HepG2 (cell line): ENCODE results near the gene PTTG1. TPM values are rescaled to one million over a fixed set of nuclear protein-coding genes. Genes with fewer than 3 reads are reported as not detected.
A peak's percentile ranks its signal among the peaks of the same experiment; 100 is the strongest.

Source experiments
- ATF2 ChIP-seq: sonication (generic); formaldehyde crosslinking; IDR thresholded peaks from 2 replicates; pipeline ENCODE4 v1.4.0; 2020; ENCODE audit warnings: missing genetic modification reagents
- BHLHE40 ChIP-seq: IDR thresholded peaks from 2 replicates; pipeline ENCODE4 v1.6.1; 2011; ENCODE audit warnings: low read length, improper control_type of control experiment
- DNMT1 ChIP-seq: sonication (generic); formaldehyde crosslinking; IDR thresholded peaks from 2 replicates; pipeline ENCODE4 v1.5.1; 2020; ENCODE audit warnings: mild to moderate bottlenecking, missing genetic modification reagents
- DR1 ChIP-seq: sonication (generic); formaldehyde crosslinking; IDR thresholded peaks from 2 replicates; pipeline ENCODE4 v1.8.0; 2021; ENCODE audit warnings: mild to moderate bottlenecking, missing genetic modification reagents, inconsistent platforms
- FOXK2 ChIP-seq: fragments of 450-650 bp; IDR thresholded peaks from 2 replicates; pipeline ENCODE4 v1.6.1; 2016
- IKZF5 ChIP-seq: IDR thresholded peaks from 2 replicates; pipeline ENCODE4 v1.6.1; 2018; ENCODE audit warnings: missing genetic modification reagents, mild to moderate bottlenecking, missing compliant biosample characterization
- IRF9 ChIP-seq: sonication (generic); formaldehyde crosslinking; IDR thresholded peaks from 2 replicates; pipeline ENCODE4 v1.8.0; 2022; ENCODE audit warnings: missing genetic modification reagents, mild to moderate bottlenecking, borderline replicate concordance
- NFYB ChIP-seq: sonication (generic); formaldehyde crosslinking; IDR thresholded peaks from 2 replicates; pipeline ENCODE4 v1.4.0; 2020; ENCODE audit warnings: missing genetic modification reagents
- POLR2G ChIP-seq: fragments of 200-400 bp; formaldehyde crosslinking; IDR thresholded peaks from 2 replicates; pipeline ENCODE4 v1.6.1; 2018; ENCODE audit warnings: mild to moderate bottlenecking, low read depth, low read length, moderate library complexity
- RCOR2 ChIP-seq: IDR thresholded peaks from 2 replicates; pipeline ENCODE4 v1.6.1; 2016; ENCODE audit warnings: missing biosample characterization, missing genetic modification reagents
- SIN3A ChIP-seq: IDR thresholded peaks from 2 replicates; pipeline ENCODE4 v1.6.1; 2011; ENCODE audit warnings: low read depth, mild to moderate bottlenecking, control low read depth, low read length, borderline replicate concordance
- SP1 ChIP-seq, 2 experiments: fragments of 450-650 bp in 1 of 2; sonication (generic) in 1 of 2; formaldehyde crosslinking in 1 of 2; IDR thresholded peaks; 2 replicates each; pipeline versions ENCODE4 v1.4.0 to v1.6.1; 2016 to 2020; ENCODE audit warnings: missing genetic modification reagents in 1 of 2
- SP2 ChIP-seq: sonication (generic); formaldehyde crosslinking; IDR thresholded peaks from 2 replicates; pipeline ENCODE4 v1.5.1; 2020; ENCODE audit warnings: mild to moderate bottlenecking, missing genetic modification reagents
- ZFY ChIP-seq: sonication (generic); formaldehyde crosslinking; IDR thresholded peaks from 2 replicates; pipeline ENCODE4 v1.4.0; 2020; ENCODE audit warnings: missing genetic modification reagents
- polyA plus RNA-seq, 8 experiments: library from polyadenylated mRNA; depleted of rRNA in 3 of 8; stranded (reverse) in 7 of 8; unstranded in 1 of 8; fragments of >200 nt; fragmentation: Illumina TruSeq in 4 of 8; extraction: Trizol in 4 of 8; gene quantifications; 2 replicates each; pipeline versions ENCODE4 v1.2.1 to v1.2.3, GENCODE V29; 2011 to 2016; ENCODE audit warnings: low read depth in 4 of 8, missing spikeins in 1 of 8, mixed read lengths in 1 of 8; ENCODE audit not compliant: insufficient read depth in 1 of 8
- total RNA-seq, 5 experiments: library from RNA; depleted of rRNA; stranded (reverse); fragments of >200 nt; fragmentation: Illumina TruSeq; extraction: Trizol; gene quantifications; 2 replicates each; pipeline ENCODE4 v1.2.3, GENCODE V29; 2016; ENCODE audit warnings: low read depth in 1 of 5
- TF ChIP-seq, protein P1 (sequence below): sonication (generic); formaldehyde crosslinking; conservative IDR thresholded peaks from 2 replicates; pipeline ENCODE4 v1.4.0; 2020; ENCODE audit warnings: missing genetic modification reagents
- TF ChIP-seq, protein P2 (sequence below): IDR thresholded peaks from 2 replicates; pipeline ENCODE4 v1.4.0; 2020; ENCODE audit warnings: mild to moderate bottlenecking, missing genetic modification reagents
- TF ChIP-seq, protein P3 (sequence below): sonication (generic); formaldehyde crosslinking; IDR thresholded peaks from 2 replicates; pipeline ENCODE4 v1.4.0; 2020; ENCODE audit warnings: missing genetic modification reagents, mild to moderate bottlenecking, borderline replicate concordance

PTTG1 gene
- total and polyA plus RNA-seq, 2 of the 13 experiments (the other 11 are each of a cell fraction or from before 2014, with no cell fraction given): 102 to 161 TPM

GRCh38 chr5:160421625-160422258 lies at the start of gene PTTG1 (continued):
- TF ChIP-seq, protein P1, sequence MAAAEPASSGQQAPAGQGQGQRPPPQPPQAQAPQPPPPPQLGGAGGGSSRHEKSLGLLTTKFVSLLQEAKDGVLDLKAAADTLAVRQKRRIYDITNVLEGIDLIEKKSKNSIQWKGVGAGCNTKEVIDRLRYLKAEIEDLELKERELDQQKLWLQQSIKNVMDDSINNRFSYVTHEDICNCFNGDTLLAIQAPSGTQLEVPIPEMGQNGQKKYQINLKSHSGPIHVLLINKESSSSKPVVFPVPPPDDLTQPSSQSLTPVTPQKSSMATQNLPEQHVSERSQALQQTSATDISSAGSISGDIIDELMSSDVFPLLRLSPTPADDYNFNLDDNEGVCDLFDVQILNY (CRISPR knock-in tag): peak; percentile 69; the same call in 1 of the 2 replicates
- TF ChIP-seq IKZF5 (CRISPR knock-in tag) (peak; percentile 36; the same call in 1 of the 2 replicates), FOXK2 (no peak), DR1 (CRISPR knock-in tag) (0 out of 2 replicates have a peak, but pooled peaks have one; percentile 57), DNMT1 (CRISPR knock-in tag) (no peak), ZFY (CRISPR knock-in tag) (peak; percentile 41; the same call in 1 of the 2 replicates), IRF9 (no peak; the same call in 1 of the 2 replicates), BHLHE40 (peak; percentile 22; the same call in 1 of the 2 replicates), POLR2G (peak; percentile 85), SP1 (IDR thresholded peaks at IDR 0.05) (no peak), SP1 (CRISPR knock-in tag; IDR thresholded peaks at IDR 0.05) (peak; percentile 92), SIN3A (peak; percentile 82; the same call in 1 of the 2 replicates), RCOR2 (CRISPR knock-in tag) (no peak), SP2 (peak; percentile 65), NFYB (CRISPR knock-in tag) (peak; percentile 76), ATF2 (CRISPR knock-in tag) (no peak)
- TF ChIP-seq, protein P2, sequence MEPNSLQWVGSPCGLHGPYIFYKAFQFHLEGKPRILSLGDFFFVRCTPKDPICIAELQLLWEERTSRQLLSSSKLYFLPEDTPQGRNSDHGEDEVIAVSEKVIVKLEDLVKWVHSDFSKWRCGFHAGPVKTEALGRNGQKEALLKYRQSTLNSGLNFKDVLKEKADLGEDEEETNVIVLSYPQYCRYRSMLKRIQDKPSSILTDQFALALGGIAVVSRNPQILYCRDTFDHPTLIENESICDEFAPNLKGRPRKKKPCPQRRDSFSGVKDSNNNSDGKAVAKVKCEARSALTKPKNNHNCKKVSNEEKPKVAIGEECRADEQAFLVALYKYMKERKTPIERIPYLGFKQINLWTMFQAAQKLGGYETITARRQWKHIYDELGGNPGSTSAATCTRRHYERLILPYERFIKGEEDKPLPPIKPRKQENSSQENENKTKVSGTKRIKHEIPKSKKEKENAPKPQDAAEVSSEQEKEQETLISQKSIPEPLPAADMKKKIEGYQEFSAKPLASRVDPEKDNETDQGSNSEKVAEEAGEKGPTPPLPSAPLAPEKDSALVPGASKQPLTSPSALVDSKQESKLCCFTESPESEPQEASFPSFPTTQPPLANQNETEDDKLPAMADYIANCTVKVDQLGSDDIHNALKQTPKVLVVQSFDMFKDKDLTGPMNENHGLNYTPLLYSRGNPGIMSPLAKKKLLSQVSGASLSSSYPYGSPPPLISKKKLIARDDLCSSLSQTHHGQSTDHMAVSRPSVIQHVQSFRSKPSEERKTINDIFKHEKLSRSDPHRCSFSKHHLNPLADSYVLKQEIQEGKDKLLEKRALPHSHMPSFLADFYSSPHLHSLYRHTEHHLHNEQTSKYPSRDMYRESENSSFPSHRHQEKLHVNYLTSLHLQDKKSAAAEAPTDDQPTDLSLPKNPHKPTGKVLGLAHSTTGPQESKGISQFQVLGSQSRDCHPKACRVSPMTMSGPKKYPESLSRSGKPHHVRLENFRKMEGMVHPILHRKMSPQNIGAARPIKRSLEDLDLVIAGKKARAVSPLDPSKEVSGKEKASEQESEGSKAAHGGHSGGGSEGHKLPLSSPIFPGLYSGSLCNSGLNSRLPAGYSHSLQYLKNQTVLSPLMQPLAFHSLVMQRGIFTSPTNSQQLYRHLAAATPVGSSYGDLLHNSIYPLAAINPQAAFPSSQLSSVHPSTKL: 0 out of 2 replicates have a peak, but pooled peaks have one; percentile 19
- TF ChIP-seq, protein P3, sequence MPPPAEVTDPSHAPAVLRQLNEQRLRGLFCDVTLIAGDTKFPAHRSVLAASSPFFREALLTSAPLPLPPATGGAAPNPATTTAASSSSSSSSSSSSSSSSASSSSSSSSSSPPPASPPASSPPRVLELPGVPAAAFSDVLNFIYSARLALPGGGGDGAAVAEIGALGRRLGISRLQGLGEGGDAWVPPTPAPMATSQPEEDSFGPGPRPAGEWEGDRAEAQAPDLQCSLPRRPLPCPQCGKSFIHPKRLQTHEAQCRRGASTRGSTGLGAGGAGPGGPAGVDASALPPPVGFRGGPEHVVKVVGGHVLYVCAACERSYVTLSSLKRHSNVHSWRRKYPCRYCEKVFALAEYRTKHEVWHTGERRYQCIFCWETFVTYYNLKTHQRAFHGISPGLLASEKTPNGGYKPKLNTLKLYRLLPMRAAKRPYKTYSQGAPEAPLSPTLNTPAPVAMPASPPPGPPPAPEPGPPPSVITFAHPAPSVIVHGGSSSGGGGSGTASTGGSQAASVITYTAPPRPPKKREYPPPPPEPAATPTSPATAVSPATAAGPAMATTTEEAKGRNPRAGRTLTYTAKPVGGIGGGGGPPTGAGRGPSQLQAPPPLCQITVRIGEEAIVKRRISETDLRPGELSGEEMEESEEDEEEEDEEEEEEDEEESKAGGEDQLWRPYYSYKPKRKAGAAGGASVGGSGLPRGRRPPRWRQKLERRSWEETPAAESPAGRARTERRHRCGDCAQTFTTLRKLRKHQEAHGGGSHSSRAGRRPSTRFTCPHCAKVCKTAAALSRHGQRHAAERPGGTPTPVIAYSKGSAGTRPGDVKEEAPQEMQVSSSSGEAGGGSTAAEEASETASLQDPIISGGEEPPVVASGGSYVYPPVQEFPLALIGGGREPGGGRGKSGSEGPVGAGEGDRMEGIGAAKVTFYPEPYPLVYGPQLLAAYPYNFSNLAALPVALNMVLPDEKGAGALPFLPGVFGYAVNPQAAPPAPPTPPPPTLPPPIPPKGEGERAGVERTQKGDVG (CRISPR knock-in tag): no peak
